Cardiac muscle cell (in vitro differentiated cells and primary cell): ENCODE measurements around the gene ATP2B2. TPM values are rescaled to one million over a fixed set of nuclear protein-coding genes. Genes with fewer than 3 reads are reported as not detected.

ENCODE experiments used
- DNase-seq, 2 donors: peaks; one replicate each; pipeline versions ENCODE4 v3.0.0 to v3.0.0-alpha.2; 2010 to 2017; ENCODE audit warnings: low read depth in 1 of 2, low spot score in 1 of 2
- H3K27ac ChIP-seq: fragments of 200-600 bp; sonication (generic); 2 replicates; pipeline ENCODE4 v1.5.1; 2016
- H3K27me3 ChIP-seq: fragments of 200-600 bp; sonication (generic); 2 replicates; pipeline ENCODE4 v1.6.0; 2016; ENCODE audit warnings: control low read depth
- H3K36me3 ChIP-seq: fragments of 200-600 bp; sonication (generic); 2 replicates; pipeline ENCODE4 v1.5.1; 2016; ENCODE audit warnings: control low read depth
- H3K4me1 ChIP-seq: fragments of 200-600 bp; sonication (generic); 2 replicates; pipeline ENCODE4 v1.8.1; 2017; ENCODE audit warnings: low read depth, mild to moderate bottlenecking, mixed run types
- H3K4me3 ChIP-seq: fragments of 200-600 bp; sonication (generic); 2 replicates; pipeline ENCODE4 v1.5.1; 2016; ENCODE audit warnings: mild to moderate bottlenecking
- H3K9me3 ChIP-seq: fragments of 200-600 bp; sonication (generic); 2 replicates; pipeline ENCODE4 v1.5.1; 2017; ENCODE audit warnings: low read depth, mild to moderate bottlenecking, control low read depth
- polyA plus RNA-seq: library from polyadenylated mRNA; unstranded; fragments of >200 nt; fragmentation: Nextera tagmentation; extraction: Ambion mirVana; gene quantifications from 2 replicates; pipeline ENCODE4 v1.2.1, GENCODE V29; 2016
- total RNA-seq: library from RNA; depleted of rRNA; stranded (reverse); fragments of >200 nt; gene quantifications from 2 replicates; pipeline ENCODE4 v1.2.3, GENCODE V29; 2016
- TF ChIP-seq, protein P1 (sequence below): IDR thresholded peaks from 2 replicates; pipeline ENCODE4 v1.5.1; 2012; ENCODE audit warnings: low read depth, mild to moderate bottlenecking, low read length

ATP2B2 gene
- total and polyA plus RNA-seq, 2 experiments from 2014 or later = 0.22 to 0.77 TPM

DNA sequence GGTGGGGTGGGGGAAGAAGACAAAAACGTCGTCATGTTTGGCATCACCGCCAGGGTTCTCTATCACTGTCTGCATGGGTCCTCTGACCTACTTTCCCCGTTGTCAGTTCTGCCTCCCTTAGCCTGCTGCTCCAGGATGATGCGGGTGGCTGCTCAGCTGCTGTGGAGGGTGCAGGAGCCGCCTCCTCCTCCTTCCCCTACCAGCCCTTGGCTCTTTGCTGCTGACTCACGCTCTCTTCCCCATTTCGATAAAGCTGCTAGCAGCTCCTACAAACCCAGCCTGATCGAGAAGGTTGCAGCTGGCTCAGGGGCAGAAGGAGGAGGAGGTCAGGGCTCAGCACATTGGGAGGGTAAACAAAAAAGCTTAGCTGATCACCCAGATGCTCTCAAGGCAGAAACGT lies 135.0 kb downstream of the ATP2B2 start:
- DNase-seq = peak in 1 of 2 donors; percentile 71
- no peaks in the 10 kb centered on the region for H3K4me1 ChIP-seq
- TF ChIP-seq, protein P1, sequence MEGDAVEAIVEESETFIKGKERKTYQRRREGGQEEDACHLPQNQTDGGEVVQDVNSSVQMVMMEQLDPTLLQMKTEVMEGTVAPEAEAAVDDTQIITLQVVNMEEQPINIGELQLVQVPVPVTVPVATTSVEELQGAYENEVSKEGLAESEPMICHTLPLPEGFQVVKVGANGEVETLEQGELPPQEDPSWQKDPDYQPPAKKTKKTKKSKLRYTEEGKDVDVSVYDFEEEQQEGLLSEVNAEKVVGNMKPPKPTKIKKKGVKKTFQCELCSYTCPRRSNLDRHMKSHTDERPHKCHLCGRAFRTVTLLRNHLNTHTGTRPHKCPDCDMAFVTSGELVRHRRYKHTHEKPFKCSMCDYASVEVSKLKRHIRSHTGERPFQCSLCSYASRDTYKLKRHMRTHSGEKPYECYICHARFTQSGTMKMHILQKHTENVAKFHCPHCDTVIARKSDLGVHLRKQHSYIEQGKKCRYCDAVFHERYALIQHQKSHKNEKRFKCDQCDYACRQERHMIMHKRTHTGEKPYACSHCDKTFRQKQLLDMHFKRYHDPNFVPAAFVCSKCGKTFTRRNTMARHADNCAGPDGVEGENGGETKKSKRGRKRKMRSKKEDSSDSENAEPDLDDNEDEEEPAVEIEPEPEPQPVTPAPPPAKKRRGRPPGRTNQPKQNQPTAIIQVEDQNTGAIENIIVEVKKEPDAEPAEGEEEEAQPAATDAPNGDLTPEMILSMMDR = no peak

DNA sequence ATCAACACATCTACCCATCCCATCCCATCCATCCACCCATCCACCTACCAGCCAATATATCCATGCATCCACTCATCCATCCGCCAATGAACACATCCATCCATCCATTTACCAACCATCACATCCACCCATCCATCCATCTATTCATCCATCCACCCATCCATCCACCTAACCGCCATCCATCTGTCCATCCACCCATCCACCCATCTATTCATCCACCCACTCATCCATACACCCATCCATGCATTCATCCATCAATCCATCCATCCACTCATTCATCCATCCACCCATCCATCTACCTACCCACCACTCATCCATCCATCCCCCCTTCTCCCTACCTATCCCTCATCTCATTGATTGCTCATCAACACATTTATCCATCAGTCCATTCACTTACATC lies 136.9 kb downstream of the ATP2B2 start:
- DNase-seq = no peak
- H3K4me1 ChIP-seq = no peaks in the 10 kb centered on the region
- H3K27ac ChIP-seq = no peak overlapping the region
- no peaks in the 10 kb centered on the region for H3K27me3 ChIP-seq
- TF ChIP-seq, protein P1 = no peak
- no peaks in the 10 kb centered on the region for H3K36me3 ChIP-seq
- no peaks in the 10 kb centered on the region for H3K9me3 ChIP-seq
- no peak overlapping the region for H3K4me3 ChIP-seq

More for the DNA sequence above, 135.0 kb downstream of the ATP2B2 start:
- no peak overlapping the region for H3K4me3 ChIP-seq
- H3K27me3 ChIP-seq = no peaks in the 10 kb centered on the region
- H3K9me3 ChIP-seq = no peaks in the 10 kb centered on the region
- H3K36me3 ChIP-seq = no peaks in the 10 kb centered on the region
- no peak overlapping the region for H3K27ac ChIP-seq

DNA sequence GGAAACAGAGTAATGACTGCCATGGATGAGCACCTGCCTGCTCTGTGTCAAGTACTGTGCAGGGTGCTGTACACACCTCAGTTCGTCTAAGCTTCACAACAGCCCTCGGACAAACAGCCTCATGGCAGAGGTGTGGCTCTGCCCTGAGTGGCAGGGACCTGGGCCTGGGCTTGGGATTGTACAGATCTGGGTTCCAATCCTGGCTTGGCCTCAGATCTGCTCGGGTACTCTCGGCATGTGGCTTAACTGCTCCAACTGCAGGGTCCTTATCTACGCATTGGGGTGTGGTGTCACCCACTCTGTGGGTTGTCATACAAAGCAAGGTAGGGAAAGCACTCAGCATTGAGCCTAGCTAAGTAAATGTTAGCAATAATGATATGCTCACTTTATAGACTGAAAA lies 137.9 kb downstream of the ATP2B2 start:
- Histone ChIP-seq H3K27me3 (no peaks in the 10 kb centered on the region), H3K4me3 (no peak overlapping the region), H3K4me1 (no peaks in the 10 kb centered on the region), H3K9me3 (no peaks in the 10 kb centered on the region), H3K27ac (no peak overlapping the region), H3K36me3 (no peaks in the 10 kb centered on the region)
- TF ChIP-seq, protein P1 = no peak
- no peak for DNase-seq

GRCh38 chr3:10366651-10367101 lies 138.7 kb downstream of the ATP2B2 start:
- Histone ChIP-seq H3K27me3 (no peaks in the 10 kb centered on the region), H3K4me1 (no peaks in the 10 kb centered on the region), H3K36me3 (no peaks in the 10 kb centered on the region), H3K4me3 (no peak overlapping the region), H3K27ac (no peak overlapping the region), H3K9me3 (no peaks in the 10 kb centered on the region)
- TF ChIP-seq, protein P1 = no peak
- peak in 1 of 2 donors; percentile 97 for DNase-seq

- H3K27ac ChIP-seq = no peak overlapping the region
Observed at GRCh38 chr3:10365791-10366190, 139.6 kb downstream of the ATP2B2 start.

More at GRCh38 chr3:10365791-10366190, 139.6 kb downstream of the ATP2B2 start:
- DNase-seq = no peak
- no peaks in the 10 kb centered on the region for H3K27me3 ChIP-seq
- no peaks in the 10 kb centered on the region for H3K4me1 ChIP-seq
- TF ChIP-seq, protein P1 = no peak
- H3K36me3 ChIP-seq = no peaks in the 10 kb centered on the region
- H3K9me3 ChIP-seq = no peaks in the 10 kb centered on the region
- H3K4me3 ChIP-seq = no peak overlapping the region
